RCC 7860 (cell line): ENCODE measurements around the gene GRK3.
"Not testable (repeated sequence)": the region's sequence is repeated elsewhere in the genome, so short reads cannot be mapped to it uniquely, and the experiment has no call there.

Experiments
- DNase-seq: peaks from one replicate; pipeline ENCODE4 v3.0.0-alpha.2; 2015; ENCODE audit warnings: low spot score
- FAIRE-seq: peaks from 2 replicates; lab custom pipeline; 2012; peaks lifted over from hg19 to GRCh38; lab: Jason Lieb, UNC

Gene GRK3

DNA sequence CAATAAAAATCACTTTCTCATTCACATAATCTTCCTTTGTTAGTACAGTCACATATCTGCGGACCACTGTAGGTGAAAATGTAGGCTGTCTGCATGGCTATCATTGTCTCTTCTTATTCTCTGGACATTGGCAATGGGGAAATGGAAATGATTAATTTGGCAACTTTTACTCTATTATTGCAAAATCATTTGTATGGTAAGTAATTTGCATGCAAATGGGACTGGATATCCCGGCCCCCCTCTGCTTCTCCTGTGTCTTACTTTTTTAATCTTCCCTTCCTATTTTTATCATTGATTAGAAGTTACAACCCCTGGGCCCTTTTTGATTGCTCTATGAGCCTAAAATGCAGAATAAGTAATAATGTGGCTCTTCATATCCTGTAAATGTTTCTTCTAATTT is 6.0 kb downstream of the GRK3 start:
- DNase-seq (no peak), FAIRE-seq (no peak)

DNA sequence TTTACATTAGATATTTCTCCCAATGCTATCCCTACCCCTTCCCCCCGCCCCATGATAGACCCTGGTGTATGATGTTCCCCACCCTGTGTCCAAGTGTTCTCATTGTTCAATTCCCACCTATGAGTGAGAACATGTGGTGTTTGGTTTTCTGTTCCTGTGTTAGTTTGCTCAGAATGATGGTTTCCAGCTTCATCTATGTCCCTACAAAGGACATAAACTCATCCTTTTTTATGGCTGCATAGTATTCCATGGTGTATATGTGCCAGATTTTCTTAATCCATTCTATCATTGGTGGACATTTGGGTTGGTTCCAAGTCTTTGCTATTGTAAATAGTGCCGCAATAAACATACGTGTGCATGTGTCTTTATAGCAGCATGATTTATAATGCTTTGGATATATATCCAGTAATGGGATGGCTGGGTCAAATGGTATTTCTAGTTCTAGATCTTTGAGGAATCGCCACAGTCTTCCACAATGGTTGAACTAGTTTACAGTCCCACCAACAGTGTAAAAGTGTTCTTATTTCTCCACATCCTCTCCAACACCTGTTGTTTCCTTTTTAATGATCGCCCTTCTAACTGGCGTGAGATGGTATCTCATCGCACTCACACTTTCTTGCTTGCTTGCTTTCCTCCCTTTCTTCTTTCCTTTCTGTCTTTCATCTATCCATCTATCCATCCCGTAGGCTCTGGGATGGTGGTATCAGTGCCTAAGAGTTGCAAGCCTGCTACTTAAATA is 7.7 kb downstream of the GRK3 start:
- not testable (repeated sequence) for DNase-seq, FAIRE-seq

DNA sequence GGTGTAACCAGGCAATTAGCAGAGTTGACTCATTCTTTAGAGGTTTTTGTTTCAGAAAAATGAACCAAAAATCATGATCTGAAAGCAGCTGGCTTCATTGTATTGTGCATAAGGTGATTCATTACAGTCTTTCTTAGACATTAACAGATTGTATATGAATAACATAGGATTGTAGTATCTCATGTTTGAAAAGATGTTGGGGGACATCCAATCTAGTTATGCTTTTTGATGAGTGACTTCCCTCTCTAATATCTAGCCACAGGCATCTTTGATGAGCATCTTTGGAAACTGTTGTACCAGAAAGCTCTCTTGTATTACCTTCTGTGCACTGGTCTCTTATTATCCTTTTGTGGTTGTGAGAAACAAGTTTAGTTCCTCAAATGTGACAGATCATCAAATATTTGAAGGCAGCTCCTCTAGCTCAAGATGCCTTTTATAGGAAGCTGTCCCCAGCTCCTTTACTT is 8.3 kb downstream of the GRK3 start:
- DNase-seq (no peak), FAIRE-seq (no peak)

DNA sequence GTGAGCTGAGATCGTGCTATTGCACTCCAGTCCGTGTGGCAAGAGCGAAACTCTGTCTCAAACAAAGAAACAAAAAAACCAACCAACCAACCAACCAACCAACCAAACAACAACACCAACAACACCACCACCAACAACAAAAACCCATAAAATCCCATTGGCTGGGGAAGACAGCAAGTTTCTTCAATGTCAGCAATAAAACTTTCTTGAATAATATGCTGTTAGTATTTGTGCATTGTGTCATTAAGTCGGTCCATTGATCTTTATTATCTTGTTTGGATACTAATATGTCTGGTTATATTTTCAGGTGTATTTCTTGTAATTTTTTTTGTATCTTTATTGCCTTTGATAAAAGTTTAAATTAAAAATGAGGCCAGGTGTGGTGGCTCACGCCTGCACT is 9.4 kb downstream of the GRK3 start:
- DNase-seq (no peak), FAIRE-seq (no peak)

DNA sequence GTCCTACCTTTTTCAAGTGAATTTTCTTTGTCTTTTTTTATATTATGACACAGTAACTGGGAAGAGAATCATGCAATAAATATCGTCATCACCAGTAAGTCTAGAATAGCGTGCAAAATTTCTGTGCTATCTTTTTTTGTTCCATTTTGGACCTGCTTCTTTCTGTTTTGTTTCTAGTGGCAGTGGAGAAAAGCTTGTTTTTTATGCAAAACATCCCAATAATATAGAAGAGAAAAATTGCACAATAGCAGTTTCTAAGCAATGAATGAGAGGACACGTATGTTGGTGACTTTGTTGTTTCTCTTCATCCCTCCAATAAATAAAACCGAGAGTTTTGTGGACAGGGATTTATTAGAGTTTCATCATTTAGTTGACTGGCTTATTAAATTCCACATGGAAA is 10.3 kb downstream of the GRK3 start:
- FAIRE-seq = no peak
- DNase-seq = no peak

DNA sequence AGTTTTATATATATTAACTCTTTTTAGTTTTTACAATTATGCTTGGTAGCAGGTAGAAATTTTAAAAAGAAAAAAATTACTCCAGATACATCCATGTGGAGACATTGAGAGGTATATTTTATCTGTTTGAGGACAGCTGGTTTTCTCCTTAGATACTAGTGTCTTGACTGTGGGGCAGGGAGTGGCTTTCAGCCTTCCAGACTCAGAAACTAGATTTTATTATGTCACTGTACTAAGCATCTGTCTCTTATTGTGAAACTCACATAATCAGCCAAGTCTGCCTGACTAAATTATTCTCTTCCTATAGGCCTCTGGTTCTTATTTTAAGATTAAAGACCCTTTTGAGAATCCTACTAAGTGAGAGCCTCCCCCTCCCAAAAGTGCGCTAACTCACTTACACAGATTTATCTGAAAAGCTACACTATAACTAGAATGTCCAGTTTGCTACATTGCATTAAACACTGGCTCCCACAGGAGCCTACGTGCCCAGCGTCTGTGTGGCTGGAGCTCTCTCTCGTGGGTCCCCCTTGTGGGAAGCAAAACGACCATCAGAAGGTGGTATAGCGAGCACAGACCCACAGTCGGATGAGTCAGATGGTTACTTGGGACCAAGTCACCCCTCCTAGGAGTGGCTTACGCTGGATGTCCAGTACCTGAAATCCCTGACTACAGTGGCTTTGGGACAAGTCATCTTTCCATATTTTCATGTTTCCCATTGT is 11.4 kb downstream of the GRK3 start:
- FAIRE-seq = not testable (repeated sequence)

DNA sequence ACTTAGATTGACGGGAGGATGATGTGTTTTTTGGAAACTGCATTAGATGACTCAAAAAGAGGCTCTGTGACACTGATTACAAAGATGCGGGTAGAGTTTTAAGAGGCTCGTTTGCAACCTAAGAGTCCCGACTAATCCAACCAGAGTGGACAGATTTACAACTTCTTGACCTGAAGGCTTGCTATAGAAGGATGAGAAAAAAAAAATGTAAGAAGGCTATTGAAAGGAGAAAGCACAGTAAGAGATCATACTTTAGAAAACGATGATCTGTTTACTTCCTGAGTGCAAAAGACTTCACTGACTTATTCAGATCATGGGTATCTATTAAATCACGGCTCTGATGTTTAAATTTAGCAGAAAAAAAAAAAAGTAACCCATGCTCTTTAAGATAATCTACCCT is 17.0 kb downstream of the GRK3 start:
- FAIRE-seq = not testable (repeated sequence)

More for the DNA sequence above, 11.4 kb downstream of the GRK3 start:
- not testable (repeated sequence) for DNase-seq

DNA sequence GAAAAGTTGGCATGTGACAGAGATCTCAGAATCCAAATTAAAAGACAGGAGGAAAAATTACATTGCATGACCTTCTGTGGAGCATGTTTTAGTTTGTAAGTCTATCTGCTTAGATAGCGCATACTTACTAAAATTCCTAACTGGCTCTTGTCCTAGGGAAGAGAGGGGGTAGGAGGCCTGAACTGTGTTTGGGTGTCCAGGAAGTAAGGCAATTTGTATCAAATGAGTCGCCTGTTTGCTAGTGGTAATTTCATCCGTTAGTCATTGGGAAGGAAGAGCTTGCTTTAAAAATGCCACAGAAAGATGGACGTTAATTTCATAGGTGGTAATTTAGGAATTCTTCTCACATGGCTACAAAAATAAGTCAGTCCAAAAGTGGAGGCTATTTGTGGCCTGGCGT is 18.5 kb downstream of the GRK3 start:
- FAIRE-seq (no peak), DNase-seq (no peak)

More for the DNA sequence above, 17.0 kb downstream of the GRK3 start:
- not testable (repeated sequence) for DNase-seq

DNA sequence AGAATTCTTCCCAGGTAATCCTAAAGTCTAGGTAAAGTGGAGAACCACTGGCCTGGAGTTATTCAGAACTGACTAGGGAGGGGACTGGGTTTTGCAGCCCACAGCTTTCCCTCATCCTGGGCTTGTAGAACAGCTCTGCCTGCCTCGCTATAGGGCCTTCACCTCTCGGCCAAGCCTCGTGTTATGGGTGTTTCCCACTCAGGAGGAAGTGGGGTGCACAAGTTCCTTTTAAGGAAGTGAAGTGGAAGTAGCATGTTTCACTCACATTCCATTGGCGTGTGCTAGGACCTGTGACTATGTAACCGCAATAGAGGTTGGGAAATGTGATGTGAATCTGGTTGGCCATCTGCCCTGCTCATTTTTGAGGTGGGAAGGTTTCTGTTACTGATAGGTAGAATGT is 20.5 kb downstream of the GRK3 start:
- not testable (repeated sequence) for FAIRE-seq

DNA sequence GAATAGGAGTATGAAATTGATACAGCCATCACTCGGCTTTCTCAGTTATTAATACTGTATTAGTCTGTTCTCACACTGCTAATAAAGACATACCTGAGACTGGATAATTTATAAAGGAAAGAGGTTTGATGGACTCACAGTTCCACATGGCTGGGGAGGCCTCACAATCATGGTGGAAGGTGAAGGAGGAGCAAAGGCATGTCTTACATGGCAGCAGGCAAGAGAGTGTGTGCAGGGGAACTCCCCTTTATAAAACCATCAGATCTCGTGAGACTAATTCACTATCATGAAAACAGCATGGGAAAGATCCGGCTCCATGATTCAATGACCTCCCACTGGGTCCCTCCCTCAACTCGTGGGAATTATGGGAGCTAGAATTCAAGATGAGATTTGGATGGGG is 25.2 kb downstream of the GRK3 start:
- FAIRE-seq, DNase-seq: not testable (repeated sequence)

More for the DNA sequence above, 20.5 kb downstream of the GRK3 start:
- DNase-seq = not testable (repeated sequence)

DNA sequence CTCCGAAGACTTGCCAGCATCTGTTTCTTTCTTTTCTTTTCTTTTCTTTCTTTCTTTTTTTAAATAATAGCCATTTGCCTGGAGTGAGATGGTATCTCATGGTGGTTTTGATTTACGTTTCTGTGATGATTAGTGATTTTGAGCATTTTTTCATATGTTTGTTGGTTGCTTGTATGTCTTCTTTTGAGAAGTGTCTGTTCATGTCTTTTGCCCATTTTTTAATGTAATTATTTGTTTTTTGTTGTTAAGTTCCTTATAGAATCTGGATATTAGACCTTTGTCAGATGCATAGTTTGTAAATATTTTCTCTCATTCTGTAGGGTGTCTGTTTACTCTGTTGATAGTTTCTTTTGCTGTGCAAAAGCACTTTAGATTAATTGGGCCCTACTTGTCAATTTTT is 28.8 kb downstream of the GRK3 start:
- FAIRE-seq, DNase-seq: not testable (repeated sequence)

DNA sequence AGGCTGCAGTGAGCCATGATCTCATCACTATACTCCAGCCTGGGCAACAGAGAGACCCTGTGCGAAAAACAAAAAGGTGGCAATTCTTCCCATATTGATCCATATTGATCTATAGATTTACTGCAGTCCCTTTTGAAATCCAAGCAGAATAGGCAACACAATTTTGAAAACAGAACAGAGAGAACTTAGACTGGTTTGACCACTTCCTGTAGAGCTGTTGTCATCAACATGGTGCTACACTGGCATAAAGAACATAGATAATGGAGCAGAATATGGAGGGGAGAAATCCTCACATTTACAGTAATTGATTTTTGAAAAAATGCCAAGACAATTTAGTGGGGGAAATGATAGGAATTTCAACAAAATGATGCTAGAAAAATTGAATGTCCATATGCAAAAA is 34.1 kb downstream of the GRK3 start:
- FAIRE-seq (no peak), DNase-seq (no peak)

DNA sequence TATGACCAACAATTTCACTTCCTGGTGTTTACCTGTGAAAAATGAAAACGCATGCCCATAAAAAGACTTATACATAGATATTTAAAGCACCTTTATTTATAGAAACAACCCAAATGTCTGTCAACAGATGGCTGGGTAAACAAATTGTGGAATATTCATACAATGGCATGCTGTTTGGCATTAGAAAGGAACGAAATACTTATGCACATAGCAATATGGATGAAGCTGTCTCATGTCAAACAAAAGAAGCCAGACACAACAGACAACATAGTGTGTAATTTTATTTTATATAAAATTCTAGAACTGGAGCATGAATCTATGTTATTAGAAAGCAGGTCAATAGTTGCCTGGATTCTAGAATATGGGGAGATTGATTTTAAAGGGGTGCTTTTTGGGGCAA is 38.0 kb downstream of the GRK3 start:
- no peak for FAIRE-seq
- DNase-seq = no peak

DNA sequence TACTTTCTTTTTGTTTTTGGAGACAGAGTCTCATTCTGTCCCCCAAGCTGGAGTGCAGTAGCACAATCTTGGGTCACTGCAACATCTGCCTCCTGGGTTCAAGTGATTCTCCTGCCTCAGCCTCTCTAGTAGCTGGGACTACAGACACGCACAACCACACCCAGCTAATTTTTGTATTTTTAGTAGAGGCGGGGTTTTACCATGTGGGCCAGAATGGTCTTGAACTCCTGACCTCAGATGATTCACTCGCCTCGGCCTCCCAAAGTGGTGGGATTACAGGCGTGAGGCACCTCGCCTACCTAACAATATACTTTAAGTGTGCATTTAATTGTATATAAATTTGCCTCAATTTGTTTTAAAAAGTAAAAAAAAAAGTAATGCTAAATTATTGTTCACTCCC is 38.4 kb downstream of the GRK3 start:
- no peak for FAIRE-seq
- DNase-seq = no peak

DNA sequence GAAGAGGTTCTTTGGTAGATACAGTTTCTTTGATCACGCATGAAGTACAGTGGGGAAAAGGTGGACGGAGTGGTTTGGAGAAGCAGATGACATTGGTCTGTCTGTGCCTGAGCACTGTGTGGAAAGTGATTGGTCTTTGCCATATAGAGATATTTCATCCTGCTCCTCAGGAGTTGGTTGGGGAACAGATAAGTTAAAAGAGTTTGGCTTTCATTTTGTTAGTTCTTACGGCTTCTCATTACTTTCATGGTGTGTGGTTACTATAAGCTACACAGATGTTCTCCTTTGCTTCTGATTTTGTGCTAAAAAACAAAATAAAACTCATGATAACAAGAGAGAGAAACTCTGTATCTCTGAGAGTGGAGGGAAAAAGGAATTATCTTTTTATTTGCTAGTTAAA is 40.7 kb downstream of the GRK3 start:
- FAIRE-seq, DNase-seq: not testable (repeated sequence)

DNA sequence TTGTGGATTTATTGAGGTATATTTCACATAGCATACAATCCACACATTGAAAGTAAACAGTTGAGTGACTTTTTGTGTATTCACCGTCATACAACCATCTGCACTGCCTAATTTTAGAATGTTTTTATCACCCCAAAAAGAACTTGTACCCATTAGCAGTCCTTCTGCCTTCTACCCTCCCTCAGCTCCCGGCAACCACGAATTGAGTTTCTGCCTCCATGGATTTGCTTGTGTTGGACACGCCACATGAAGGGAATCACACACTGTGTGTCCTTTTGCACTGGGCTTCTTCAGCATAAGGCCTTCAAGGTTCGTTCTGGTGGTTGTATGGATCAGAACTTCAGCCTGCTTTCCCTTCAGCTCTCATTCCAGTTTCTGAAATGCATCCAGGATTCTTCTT is 41.1 kb downstream of the GRK3 start:
- DNase-seq, FAIRE-seq: not testable (repeated sequence)

DNA sequence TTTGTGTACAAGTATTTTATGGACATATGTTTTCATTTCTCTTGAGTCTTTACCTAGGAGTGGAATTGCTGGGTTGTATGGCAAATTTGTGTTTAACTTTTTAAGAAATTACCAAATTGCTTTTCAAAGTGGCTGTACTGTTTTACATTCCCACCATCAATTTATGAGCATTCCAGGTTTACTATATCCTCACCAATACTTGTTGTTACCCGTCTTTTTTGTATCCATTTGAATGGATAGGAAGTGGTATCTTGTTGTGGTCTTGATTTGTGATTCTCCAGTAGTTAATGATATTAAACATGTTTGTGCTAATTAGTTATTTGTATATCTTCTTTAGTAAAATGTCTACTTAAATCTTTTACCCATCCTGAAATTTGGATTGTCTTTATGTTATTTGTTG is 46.8 kb downstream of the GRK3 start:
- not testable (repeated sequence) for FAIRE-seq, DNase-seq

DNA sequence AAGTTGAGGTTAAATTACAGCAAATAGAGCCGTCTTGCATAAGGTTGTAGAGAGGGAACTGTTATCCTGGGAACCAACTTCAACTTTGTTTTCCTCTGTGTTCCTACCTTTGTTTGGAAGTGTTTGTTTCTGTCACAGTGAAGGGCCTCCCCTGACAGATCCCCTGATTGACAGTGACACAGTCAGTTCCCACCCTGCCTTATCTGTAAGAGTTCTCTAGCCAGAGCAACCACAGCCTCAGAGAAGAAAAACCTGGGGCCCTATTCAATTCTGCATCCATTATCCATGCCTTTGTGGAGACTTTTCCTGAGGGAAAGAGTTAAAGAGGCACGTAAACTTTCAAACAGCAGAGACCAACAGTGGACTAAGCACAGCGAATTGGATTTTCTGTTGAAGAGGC is 48.7 kb downstream of the GRK3 start:
- not testable (repeated sequence) for FAIRE-seq, DNase-seq

DNA sequence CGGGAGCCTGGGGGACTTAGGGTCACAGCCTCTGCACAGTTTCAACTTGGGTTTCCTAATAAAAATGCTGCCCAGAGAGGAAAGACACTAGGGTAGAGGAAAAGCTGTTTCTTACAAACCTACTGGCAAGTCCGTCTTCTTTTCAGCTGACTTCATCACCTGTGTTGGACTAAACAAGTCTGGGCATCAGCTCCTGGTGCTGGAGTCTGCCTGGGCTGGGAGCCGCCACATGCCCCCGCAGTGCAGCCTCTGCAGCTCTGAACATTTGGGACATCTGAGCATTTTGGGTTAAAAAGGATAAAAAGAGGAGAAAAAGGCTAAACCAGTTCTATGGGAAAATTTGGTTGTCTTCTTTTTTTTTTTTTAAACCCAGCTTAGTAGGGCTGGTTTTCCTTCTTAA is 49.1 kb downstream of the GRK3 start:
- DNase-seq, FAIRE-seq: not testable (repeated sequence)

DNA sequence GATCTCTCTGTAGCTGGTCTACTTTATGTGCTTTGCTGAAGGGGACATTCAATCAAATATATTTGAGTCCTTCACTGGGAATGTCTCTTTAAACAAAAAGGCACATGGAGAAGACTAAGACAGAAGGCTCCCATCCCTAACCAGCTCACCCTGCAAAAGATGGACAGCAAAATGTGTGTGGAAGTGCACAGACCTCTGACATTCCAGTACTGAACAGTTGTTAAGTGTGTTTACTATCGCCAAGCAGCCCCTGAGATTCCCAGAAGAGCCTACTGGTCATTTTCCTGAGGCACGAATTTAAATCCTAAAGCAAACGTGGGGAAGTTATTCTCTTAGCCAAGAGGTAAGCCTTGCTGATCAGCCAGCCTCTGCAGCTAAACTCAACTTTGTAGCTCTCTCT is 50.3 kb downstream of the GRK3 start:
- not testable (repeated sequence) for FAIRE-seq, DNase-seq

DNA sequence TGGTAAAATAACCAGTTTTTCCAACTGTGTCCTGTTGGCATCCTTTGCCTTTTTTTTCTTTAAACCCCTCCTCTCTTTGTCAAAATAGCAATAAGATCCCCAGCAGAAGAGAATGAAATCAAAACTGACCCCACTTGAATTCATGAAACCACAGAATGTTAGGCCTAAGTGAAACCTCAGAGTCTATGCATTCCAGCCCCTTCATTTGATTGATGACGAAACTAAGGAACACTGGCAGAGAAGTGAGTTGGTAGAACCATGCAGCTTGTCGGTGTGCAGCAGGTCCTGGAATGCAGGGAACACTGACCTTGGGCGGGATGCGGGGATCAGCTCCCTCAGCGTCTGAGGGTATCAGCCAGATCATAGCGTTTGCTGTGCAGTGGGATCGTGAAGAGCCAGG is 57.5 kb downstream of the GRK3 start:
- FAIRE-seq (no peak), DNase-seq (no peak)

DNA sequence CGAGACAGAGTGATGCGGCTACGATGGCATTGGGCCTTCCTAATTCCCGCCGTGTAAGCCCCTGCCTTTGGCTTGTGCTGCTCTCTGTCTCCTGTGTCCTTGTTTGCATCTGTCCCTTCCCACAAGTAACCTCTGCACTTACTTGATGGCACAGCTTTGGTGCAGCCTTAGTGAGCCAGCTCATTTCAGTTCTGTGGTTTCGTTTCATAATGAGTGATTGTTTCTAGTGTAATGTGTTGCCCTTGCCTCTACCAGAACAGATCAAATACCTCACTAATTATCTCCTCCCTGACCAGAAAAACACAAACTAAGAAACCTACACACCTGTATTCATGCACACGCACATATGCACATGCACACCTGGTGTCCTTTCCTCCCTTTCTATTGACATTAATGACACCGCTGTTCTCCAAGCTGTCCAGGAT is 58.8 kb downstream of the GRK3 start:
- no peak for DNase-seq
- FAIRE-seq = no peak
